Measurements from ENCODE around the gene HECA. TPM values are rescaled to one million over a fixed set of nuclear protein-coding genes. Genes with fewer than 3 reads are reported as not detected.

Gene HECA
- total and polyA plus RNA-seq, 2 experiments from 2014 or later: 8.9 to 27.8 TPM

GRCh38 chr6:139131736-139132280 lies 3.1 kb upstream of the HECA start:
- TF ChIP-seq, protein P1, sequence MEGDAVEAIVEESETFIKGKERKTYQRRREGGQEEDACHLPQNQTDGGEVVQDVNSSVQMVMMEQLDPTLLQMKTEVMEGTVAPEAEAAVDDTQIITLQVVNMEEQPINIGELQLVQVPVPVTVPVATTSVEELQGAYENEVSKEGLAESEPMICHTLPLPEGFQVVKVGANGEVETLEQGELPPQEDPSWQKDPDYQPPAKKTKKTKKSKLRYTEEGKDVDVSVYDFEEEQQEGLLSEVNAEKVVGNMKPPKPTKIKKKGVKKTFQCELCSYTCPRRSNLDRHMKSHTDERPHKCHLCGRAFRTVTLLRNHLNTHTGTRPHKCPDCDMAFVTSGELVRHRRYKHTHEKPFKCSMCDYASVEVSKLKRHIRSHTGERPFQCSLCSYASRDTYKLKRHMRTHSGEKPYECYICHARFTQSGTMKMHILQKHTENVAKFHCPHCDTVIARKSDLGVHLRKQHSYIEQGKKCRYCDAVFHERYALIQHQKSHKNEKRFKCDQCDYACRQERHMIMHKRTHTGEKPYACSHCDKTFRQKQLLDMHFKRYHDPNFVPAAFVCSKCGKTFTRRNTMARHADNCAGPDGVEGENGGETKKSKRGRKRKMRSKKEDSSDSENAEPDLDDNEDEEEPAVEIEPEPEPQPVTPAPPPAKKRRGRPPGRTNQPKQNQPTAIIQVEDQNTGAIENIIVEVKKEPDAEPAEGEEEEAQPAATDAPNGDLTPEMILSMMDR (IDR thresholded peaks at IDR 0.05; ENCODE audit: poor library complexity): no peak
- TF ChIP-seq EZH2phosphoT487 (IDR thresholded peaks at IDR 0.05; ENCODE audit: low read depth, severe bottlenecking, unreplicated experiment): no peak
- TF ChIP-seq EZH2 (IDR thresholded peaks at IDR 0.05; ENCODE audit: borderline replicate concordance): no peak
- Histone ChIP-seq H3K4me1 (ENCODE audit: insufficient read depth) (peaks cover 6% of the 10 kb centered on the region), H3K4me3 (no peak overlapping the region), H3K27me3 (no peaks in the 10 kb centered on the region), H2AFZ (no peak overlapping the region), H3K36me3 (replicated peaks; ENCODE audit: insufficient read depth, low read depth) (no peaks in the 10 kb centered on the region), H4K20me1 (ENCODE audit: insufficient read depth, poor library complexity, severe bottlenecking) (peaks cover 1% of the 10 kb centered on the region), H3K27ac (no peak overlapping the region), H3K9me3 (ENCODE audit: low read depth) (no peaks in the 10 kb centered on the region), H3K9me2 (replicated peaks; ENCODE audit: insufficient read depth) (no peaks in the 10 kb centered on the region), H3K4me2 (no peak overlapping the region), H3K79me2 (peaks cover 6% of the 10 kb centered on the region)
- DNase-seq (ENCODE audit: low spot score): no peak
- 88% methylated on average over 6 of the region's 6 CpGs for WGBS (ENCODE audit: low lambda C conversion rate, missing lambda C conversion rate)

GRCh38 chr6:139133262-139134063 lies 1.4 kb upstream of the HECA start:
- no peaks in the 10 kb centered on the region for H3K9me2 ChIP-seq (replicated peaks; ENCODE audit: insufficient read depth)
- H3K4me2 ChIP-seq: no peak overlapping the region
- WGBS (ENCODE audit: low lambda C conversion rate, missing lambda C conversion rate): 77% methylated on average over 11 of the region's 11 CpGs
- no peaks in the 10 kb centered on the region for H3K9me3 ChIP-seq (ENCODE audit: low read depth)
- peaks cover 23% of the 10 kb centered on the region for H3K79me2 ChIP-seq
- TF ChIP-seq EZH2phosphoT487 (IDR thresholded peaks at IDR 0.05; ENCODE audit: low read depth, severe bottlenecking, unreplicated experiment): no peak
- TF ChIP-seq, protein P1 (IDR thresholded peaks at IDR 0.05; ENCODE audit: poor library complexity): no peak
- no peak for TF ChIP-seq EZH2 (IDR thresholded peaks at IDR 0.05; ENCODE audit: borderline replicate concordance)
- peaks cover 18% of the 10 kb centered on the region for H3K4me1 ChIP-seq (ENCODE audit: insufficient read depth)
- peaks cover 10% of the 10 kb centered on the region for H4K20me1 ChIP-seq (ENCODE audit: insufficient read depth, poor library complexity, severe bottlenecking)
- no peak overlapping the region for H3K4me3 ChIP-seq
- no peak overlapping the region for H2AFZ ChIP-seq
- H3K27ac ChIP-seq: peak overlapping the region; percentile 83
- H3K27me3 ChIP-seq: no peaks in the 10 kb centered on the region
- no peaks in the 10 kb centered on the region for H3K36me3 ChIP-seq (replicated peaks; ENCODE audit: insufficient read depth, low read depth)
- DNase-seq (ENCODE audit: low spot score): no peak

GRCh38 chr6:139134064-139134395 lies 850 bp upstream of the HECA start:
- peaks cover 20% of the 10 kb centered on the region for H3K4me1 ChIP-seq (ENCODE audit: insufficient read depth)
- H3K9me2 ChIP-seq (replicated peaks; ENCODE audit: insufficient read depth): no peaks in the 10 kb centered on the region
- H2AFZ ChIP-seq: no peak overlapping the region
- TF ChIP-seq, protein P1 (IDR thresholded peaks at IDR 0.05; ENCODE audit: poor library complexity): no peak
- no peak for TF ChIP-seq EZH2phosphoT487 (IDR thresholded peaks at IDR 0.05; ENCODE audit: low read depth, severe bottlenecking, unreplicated experiment)
- TF ChIP-seq EZH2 (IDR thresholded peaks at IDR 0.05; ENCODE audit: borderline replicate concordance): no peak
- no peaks in the 10 kb centered on the region for H3K27me3 ChIP-seq
- no peaks in the 10 kb centered on the region for H3K9me3 ChIP-seq (ENCODE audit: low read depth)
- no peak for DNase-seq (ENCODE audit: low spot score)
- peaks cover 14% of the 10 kb centered on the region for H4K20me1 ChIP-seq (ENCODE audit: insufficient read depth, poor library complexity, severe bottlenecking)
- H3K4me3 ChIP-seq: no peak overlapping the region
- no peaks in the 10 kb centered on the region for H3K36me3 ChIP-seq (replicated peaks; ENCODE audit: insufficient read depth, low read depth)
- no peak overlapping the region for H3K4me2 ChIP-seq
- peak overlapping the region; percentile 83 for H3K27ac ChIP-seq
- peaks cover 29% of the 10 kb centered on the region for H3K79me2 ChIP-seq

All from hepatocyte (in vitro differentiated cells).